HG02642 (cell line): Measurements from ENCODE around the gene FIGN.

Source experiments
- ATAC-seq: cut with Tn5 transposase; IDR thresholded peaks from one replicate; pipeline ENCODE4 v1.9.1; 2021; ENCODE audit warnings: mild to moderate bottlenecking; ENCODE audit not compliant: unreplicated experiment, poor library complexity

FIGN gene

DNA sequence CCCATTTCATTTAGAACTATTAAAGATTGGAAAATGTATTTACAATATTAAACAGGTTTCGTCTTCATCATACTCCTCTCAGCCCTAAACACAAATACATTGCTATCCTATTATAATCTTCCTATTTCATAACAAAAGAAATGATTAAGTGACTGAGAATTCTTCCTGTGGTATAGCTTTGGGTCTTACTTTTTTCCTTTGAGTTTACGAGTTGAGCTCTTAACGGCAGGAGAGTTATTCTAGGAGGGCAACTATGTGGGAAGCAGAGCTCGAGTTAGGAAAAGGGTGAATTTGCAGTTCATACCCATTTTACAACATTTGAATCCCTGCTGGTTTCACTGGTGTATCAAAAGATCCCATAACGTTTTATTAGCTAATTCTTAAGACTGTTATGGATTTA lies 105.0 kb downstream of the FIGN start:
- no peak for ATAC-seq

DNA sequence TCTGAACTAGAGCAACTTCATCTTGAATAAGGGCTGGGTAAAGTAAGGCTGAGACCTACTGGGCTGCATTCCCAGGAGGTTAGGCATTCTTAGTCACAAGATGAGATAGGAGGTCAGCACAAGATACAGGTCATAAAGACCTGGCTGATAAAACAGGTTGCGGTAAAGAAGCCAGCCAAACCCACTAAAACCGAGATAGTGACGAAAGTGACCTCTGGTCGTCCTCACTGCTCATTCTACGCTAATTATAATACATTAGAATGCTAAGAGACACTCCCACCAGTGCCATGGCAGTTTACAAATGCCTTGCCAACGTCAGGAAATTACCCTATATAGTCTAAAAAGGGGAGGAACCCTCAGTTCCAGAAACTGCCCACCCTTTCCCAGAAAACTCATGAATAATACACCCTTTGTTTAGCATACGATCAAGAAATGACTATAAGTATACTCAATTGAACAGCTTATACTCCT lies 109.1 kb downstream of the FIGN start:
- no peak for ATAC-seq

DNA sequence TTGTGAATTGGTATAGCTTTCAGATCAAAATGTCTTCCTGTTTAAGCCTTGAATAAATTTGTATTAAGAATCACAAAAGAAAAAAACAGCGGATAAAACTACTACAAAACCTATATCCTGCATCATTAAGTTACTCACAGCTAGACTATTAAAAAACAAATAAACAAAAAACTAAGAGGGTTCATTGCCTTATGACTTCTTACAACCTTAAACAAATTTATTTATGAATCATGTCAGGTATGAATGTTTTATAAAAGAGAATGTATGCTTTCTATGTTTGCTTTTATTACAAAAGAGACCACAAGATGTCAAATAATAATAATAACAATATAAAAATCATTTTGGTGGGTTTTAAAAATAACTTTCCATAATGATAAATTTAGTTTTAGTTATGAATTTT lies 109.6 kb downstream of the FIGN start:
- ATAC-seq = no peak

DNA sequence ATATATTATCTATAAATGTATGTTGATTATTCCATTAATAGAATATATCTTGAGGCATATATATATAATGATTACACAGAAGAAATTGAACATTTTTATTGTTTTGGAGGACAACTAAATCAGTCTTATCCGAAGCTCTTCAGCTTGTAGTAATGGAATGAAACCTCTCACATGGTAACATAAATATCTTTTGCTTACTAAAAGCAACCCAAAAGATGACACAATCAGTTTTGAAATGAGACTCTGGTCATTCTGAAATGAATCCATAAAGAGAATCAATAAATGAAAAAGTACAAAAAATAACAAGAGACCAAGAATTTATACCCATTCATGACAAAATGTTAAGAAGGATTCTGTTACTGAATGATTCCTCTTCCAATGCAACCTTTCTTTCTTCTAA lies 110.2 kb downstream of the FIGN start:
- ATAC-seq = no peak

DNA sequence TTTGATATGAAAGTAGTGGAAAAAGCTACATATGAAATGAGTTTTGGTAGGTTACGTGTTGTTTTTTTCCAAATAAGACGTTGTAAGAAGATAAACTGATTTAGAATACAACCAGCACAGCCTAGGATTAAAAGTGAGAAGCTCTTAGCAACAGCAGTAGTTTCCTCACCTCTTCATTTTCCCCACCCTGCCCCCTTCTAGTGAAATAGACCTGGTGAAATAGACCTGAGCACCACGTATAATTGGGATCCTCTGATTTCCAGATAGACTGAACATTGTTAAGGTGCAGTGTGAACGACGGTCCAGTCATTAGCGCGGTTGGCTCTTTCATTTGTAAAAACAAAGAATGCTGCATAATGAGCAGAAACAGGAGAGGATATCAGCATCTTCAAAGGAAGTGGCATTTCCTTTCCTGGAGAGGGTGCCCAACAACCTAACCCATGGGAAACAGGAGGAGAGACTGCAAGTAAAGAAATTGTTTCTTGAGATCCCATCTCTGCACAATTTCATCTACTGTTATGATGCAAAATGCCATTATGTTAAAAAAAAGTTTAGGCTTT lies 114.3 kb downstream of the FIGN start:
- no peak for ATAC-seq

DNA sequence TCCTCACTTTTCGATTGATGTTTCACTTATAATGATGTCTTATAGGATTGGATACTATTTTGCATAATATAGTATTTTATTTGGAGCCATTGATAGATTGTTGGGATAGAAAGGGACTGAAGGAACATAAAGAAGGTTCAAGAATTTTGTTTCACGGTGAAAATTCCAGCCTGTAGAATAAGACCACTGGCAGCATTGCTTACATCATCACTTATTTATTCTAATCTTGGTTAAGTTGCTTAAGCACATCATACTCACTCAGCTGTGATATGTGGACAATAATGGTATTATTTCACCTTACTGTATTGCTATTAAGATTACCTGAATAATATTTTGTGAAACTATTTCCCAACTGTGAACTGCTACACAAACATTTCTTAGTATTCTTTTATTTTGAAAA lies 118.3 kb downstream of the FIGN start:
- ATAC-seq = no peak

DNA sequence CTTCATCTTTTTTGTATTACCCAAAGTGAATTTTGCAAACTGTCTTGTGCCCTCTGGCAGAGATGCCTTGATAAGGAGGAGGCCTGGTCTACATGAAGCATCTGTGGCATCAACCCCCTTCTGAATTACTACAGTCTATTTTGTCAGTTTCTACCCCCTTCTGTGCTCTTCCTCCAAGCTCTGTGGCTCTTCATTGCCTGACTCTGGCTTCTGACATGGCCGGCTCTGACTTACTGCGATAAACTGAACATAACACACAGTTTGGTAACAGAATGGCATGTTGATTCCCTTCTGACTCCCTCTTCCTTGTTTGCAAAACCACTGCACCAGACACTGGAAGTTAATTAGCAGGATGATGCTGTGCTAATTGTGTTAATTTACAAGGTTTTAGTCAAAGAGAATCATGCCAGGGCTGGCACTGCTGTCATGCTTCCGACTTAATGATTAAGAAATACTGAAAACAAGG lies 122.5 kb downstream of the FIGN start:
- ATAC-seq = no peak

DNA sequence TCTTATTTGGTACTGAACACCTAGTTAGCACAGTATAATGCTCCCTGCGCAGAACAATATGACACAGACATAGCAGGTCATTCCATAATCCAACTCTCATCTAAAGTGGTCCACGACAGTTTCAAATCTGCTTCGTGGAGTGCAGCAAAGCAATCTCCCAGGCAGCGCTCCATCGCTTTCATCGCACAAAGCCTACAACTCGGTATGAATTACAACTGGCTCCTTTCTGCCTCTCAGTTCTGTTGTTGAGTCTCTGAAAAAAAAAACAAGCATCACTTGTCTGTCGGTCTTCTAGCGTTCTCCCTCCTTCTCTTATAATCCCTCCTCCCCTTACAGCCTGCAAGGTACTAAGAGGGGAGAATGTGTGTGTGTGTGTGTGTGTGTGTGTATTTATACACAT lies 123.5 kb downstream of the FIGN start:
- no peak for ATAC-seq

DNA sequence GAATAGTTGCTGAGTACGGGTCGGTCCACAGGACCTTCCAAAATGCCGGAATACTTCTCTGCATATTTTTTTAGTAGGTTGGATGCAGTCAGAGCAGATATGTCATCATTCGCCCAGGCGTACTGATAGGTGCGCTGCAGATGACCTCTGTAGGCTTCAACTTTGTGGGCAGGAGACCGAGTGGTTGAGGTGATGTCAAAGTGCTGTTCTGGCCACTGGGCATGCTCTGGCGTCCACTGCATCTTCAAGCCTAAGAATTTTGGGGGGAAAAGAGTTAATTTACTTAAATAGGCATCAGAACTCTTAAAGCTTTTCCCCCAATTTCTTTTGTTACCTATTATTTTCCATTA lies 124.3 kb downstream of the FIGN start:
- no peak for ATAC-seq

DNA sequence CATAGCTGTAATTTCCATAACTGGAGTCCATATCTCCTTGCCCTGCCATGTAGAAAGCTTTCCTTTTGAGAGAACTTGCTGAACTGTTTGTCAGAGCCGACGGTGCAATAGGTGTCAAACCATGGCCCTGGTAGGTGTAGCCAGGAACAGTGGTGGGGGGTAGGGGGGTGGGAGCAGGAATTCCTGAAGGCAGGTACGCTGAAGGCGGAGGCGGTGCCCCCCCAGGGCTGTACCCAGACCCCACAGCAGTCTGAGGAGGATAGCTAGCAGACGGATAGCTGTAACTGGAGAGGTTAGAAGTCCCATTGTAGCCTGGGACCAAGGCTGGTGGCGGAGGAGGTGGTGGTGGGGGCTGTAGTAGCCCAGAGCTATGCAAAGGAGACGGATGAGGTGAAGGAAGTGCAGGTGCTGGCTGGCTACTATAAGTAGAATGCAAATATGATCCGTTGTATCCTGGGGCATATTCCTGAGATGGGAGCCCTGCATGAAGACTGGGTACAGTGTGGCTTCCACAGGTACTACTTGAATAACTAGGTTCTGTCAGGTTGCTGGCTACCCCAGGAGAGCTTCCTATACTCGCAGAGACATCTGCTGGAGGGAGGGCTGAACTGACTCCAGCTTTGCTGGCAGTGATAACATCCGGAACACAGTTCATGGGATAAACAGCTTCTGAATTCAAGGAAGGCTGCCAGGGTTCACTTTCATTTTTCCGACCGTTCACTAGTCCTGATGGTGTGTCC lies 124.8 kb downstream of the FIGN start:
- no peak for ATAC-seq

DNA sequence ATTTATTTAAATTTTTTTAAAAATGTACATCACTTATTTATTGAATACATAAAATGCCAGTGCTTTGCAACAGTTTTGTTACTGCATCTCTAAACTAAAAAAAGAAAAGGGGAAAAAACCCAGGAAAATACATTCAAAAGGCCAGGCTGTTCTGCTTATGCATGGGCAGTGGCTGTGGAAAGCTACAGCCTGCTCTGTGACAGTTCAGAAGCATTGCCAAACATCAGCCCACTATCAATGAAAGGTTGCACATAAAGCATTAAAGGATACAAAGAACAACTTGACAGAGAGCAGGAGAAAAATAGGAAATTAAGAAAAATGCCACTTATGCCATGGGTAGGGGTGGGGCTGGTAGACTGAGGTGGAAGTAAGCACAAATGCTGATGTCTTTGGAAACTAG lies 128.2 kb downstream of the FIGN start:
- ATAC-seq = no peak

DNA sequence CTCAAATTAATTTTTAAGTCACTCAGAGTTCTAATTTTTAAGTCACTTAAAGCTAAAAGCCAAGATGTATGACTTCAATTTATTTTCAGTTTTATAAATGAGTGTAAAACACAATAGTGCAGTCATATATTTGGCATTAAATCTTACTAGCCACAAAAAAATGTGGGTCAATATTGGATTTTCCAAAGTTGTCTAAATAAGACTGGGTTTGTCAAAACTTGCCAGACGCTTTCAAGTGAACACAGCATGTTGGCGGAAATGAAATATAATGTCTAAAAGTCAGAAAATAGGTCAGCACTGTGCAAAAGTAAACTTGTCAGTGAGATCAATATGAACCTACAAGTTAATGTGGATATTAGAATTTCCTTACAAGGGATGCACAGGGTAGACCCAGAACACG lies 128.9 kb downstream of the FIGN start:
- ATAC-seq = no peak

DNA sequence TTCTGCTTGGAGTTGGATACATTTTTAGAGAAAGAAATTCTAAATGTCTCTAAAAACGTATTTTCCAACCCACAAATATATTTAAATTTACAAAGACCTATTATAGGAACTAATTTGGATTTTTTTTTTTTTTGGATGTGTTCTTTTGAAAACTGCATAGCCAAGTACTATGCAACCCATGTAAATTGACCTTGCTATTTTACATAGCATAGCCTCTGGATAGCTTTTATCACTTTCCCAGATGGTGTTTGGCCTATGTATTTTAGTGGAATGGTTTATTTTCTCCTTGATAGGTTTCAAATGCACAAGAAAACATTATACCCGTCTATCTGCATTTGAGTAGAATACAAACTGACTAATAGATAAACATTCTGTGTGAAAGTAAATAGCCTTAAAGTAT lies 130.0 kb downstream of the FIGN start:
- no peak for ATAC-seq

DNA sequence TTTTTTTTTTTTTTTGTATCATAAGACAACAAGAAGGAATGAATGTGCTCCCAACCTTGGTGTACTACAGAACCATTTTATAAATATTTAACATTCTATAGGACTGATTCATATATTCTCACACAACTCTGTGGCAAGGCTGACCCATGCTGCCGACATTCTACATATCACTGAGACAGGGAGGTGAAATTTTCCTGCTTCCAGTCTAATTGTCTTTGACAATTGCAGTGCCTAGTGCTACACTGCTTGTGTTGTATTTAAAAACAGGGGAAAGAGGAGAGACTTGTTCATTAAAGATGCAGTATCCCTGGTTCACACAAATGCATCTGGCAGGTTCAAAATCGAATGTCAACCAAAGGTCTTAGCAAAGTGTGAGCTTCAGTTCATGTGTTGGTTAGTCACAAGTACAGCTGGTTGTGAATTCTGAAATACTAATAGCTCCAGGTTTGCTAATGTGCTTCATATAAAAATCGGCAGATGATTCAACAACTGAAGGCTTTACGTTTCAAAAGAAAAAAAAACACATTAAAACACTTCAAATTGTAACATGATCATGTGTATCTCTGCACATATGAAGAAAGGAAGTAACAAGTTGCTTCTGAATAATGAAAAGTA lies 130.8 kb downstream of the FIGN start:
- no peak for ATAC-seq

DNA sequence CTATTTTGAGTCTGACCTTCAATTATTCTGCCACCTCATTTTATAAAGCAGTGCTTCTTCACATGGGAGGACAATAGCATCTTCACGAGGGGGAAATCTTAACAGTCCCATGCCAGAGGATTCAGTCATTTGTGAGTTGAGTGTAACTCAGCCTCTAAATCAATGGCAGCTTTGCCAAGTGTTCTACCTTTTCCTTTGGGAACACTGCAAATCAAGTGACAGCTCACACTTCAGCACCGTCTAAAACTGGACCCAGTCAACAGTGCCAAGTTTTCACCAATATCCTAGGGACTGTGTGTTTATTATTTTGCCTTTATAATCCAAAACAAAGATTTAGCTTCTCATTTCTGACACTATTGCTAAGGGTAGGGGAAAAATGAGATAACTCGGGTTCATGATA lies 133.6 kb downstream of the FIGN start:
- no peak for ATAC-seq

DNA sequence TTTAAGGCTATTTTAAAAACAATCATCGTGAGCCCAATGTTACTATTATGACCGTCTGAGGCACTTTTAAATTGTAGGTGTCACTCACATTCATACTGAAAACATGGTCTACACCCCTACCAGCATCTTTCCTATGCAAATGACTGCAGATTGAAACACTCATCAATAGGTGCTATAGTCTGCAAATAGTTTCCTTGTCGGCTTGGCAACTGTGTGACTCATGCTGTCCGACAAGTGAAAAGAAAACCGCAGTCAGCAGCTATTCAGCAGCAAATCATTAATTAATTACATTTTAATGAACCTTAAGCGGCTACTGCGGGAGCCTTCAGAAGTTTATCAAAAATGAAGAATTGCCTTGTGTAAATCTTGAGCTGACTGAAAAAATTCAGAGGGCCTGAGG lies 134.4 kb downstream of the FIGN start:
- ATAC-seq = no peak

DNA sequence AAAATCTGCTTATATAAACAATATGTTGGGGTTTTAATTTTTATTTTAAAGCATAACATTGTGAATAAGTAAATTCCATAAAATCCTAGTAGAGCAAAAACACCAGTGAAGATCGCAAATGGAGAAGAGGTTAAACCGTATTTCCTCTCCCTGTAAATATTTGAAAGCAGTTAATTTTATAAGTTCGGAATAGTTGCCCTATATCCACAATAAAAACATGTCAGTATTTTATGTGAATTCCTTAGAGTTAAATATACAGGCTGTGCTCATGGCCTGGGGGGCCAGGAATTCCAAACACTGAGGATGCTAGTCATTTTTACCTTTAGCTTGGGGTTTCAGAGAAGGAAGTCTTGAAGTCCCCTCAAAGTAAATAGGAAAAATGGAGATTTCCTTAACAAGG lies 135.0 kb downstream of the FIGN start:
- ATAC-seq = no peak

DNA sequence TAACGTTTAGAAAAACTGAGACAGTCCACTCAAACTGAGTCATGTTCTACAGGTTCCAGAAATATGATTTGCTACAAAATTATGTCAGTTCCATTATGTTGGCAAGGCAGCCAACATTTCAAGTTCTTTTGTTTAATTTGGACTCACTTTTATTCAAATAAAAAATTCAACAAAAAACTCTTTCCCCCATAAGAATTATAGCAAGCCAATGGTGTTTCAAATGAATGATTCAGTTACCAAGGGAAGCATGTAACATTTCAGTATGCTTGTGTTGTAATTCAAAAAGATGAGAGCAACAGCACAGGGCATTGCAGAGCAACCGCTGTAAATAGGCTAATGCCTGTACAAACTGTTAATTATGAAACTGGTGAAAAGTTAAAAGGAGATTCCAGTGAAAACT lies 140.8 kb downstream of the FIGN start:
- ATAC-seq = no peak

DNA sequence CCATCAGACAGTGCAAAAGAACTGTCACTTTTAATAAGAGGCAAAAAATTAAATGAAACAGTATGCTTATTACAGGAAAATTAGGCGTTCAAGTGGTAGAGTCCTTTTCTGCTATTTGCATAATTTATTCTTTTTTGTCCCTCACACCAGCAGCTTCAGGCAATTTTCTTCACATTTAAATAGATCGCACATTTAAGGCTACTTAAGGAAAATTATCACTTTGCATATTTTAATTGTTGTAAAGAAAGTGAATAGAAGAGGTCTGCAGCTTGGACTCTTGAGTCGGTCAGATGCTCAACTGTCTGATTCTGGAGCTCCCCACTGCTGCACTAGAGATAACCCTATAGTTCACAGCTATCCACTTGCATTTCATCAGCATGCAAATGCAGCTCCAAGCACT lies 141.3 kb downstream of the FIGN start:
- no peak for ATAC-seq

DNA sequence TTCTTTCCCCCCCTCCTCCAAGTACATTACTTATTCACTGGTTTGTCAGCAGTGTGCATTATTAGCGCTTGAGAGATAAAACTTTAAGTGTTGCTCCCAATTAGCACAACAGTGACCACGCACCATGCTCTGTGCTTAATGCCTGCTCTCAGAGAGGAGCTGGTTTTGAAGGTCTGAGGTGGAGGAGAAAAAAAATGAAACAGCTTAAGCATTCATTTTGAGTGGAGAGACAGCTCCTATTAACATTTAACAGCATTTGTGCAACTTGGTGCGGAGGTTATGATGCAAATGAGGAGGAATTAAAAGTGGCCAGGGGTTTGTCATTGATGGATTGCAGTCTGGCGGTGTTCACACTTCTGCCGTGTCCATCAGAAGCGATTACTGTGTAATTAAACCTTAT lies 141.8 kb downstream of the FIGN start:
- no peak for ATAC-seq

DNA sequence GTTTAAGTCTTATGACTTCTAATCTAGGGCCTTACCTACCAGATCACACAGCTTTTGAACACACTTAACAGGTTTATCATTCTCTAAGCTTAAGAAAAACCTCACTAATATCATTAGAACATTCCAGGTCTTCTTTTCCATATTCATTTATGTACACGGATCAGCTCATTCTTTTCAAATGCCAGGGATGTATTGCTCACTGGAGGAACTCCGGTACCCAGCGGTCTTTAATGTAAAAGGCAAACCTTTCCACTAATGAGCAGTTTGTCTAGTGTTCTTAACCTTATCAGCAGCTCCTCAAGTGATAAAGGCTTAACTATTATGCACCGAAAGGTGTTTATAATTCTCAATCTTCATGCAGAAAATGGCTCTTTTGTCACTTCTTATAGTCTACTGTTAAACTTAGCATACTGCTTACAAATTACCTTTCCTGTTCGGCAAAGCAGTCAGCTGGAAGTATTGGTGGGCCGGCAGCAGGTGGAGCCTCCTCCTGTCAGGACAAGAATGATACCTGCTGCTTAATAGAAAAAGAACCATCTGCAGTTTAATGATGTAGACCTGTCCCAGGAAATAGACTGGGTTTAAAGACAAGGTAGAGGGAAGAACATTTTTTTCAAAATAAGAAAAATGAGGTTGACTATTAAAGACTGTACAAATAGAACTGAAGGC lies 142.7 kb downstream of the FIGN start:
- no peak for ATAC-seq
